Activated CD8-positive, alpha-beta memory T cell treated with anti-CD3 and anti-CD28 coated beads, Interleukin-2, amount 10 ng/mL, durations not matched to agents 7 days and 5 days (primary cell): Measurements from ENCODE around the gene VPS72. TPM values are rescaled to one million over a fixed set of nuclear protein-coding genes. Genes with fewer than 3 reads are reported as not detected.
"Not testable (repeated sequence)": the region's sequence is repeated elsewhere in the genome, so short reads cannot be mapped to it uniquely, and the experiment has no call there.

Experiments
- ATAC-seq: fragments of 150-1000 bp; cut with Tn5 transposase; one replicate; pipeline ENCODE4 v1.10.0; 2021; ENCODE audit warnings: moderate library complexity
- CTCF ChIA-PET: fragments of 350-600 bp; sonication (Branson Sonifier 250); formaldehyde crosslinking; loops from one replicate; lab custom pipeline; 2021; ENCODE audit warnings: antibody characterized with exemption; lab: Charles Lee
- DNase-seq: peaks from one replicate; pipeline ENCODE4 v3.0.0-alpha.2; 2020
- H3K27ac Mint-ChIP-seq: one replicate; pipeline ENCODE4 v1.8.0; 2021; ENCODE audit warnings: mild to moderate bottlenecking, mixed read lengths
- H3K27me3 Mint-ChIP-seq: one replicate; pipeline ENCODE4 v1.8.0; 2021; ENCODE audit warnings: mixed read lengths
- H3K36me3 Mint-ChIP-seq: one replicate; pipeline ENCODE4 v1.8.0; 2021; ENCODE audit warnings: mild to moderate bottlenecking, mixed read lengths
- H3K4me1 Mint-ChIP-seq: one replicate; pipeline ENCODE4 v1.8.0; 2021; ENCODE audit warnings: mixed read lengths
- H3K4me3 Mint-ChIP-seq: one replicate; pipeline ENCODE4 v1.8.0; 2021; ENCODE audit warnings: mild to moderate bottlenecking, moderate library complexity, mixed read lengths
- H3K9me3 Mint-ChIP-seq: one replicate; pipeline ENCODE4 v1.8.0; 2022; ENCODE audit warnings: low read depth, mixed read lengths
- total RNA-seq, 2 experiments: library from RNA; stranded (reverse); gene quantifications; one replicate each; pipeline ENCODE4 v1.2.3, GENCODE V29; 2021

Gene VPS72
- 10 to 100 TPM; 78.3 to 86.2 TPM for total RNA-seq

GRCh38 chr1:151189637-151190445, at the start of gene VPS72:
Gene VPS72, minus strand, starts transcription at chr1:151190197. Its CDS starts 76 bp downstream, at chr1:151190121.
- Mint-ChIP-seq H3K27ac (peak within 1 kb of the TSS; percentile 98), H3K4me3 (peak within 1 kb of the TSS; percentile 92), H3K36me3 (peaks cover 14% of the 10 kb centered on the region), H3K27me3 (peaks cover 4% of the 10 kb centered on the region), H3K9me3 (no peaks in the 10 kb centered on the region), H3K4me1 (peaks cover 25% of the 10 kb centered on the region)
- CTCF ChIA-PET = interaction anchor here (0.8 to 2.0 kb wide), 7 partner anchors 9 to 165 kb away, joined by 3 to 18 read pairs (median 6); partner anchors contain the start of genes PIP5K1A and PSMD4
- ATAC-seq = peak; percentile 98
- DNase-seq = peak; percentile 94

GRCh38 chr1:151238467-151238739, 48.4 kb upstream of the VPS72 start:
- peaks cover 68% of the 10 kb centered on the region for H3K36me3 Mint-ChIP-seq
- no peak for ATAC-seq
- CTCF ChIA-PET = interaction anchor here (1.5 kb wide), 1 partner anchor 14 kb away, joined by 5 read pairs; no protein-coding TSS in a partner anchor
- peaks cover 7% of the 10 kb centered on the region for H3K4me1 Mint-ChIP-seq
- no peak for DNase-seq
- no peaks in the 10 kb centered on the region for H3K9me3 Mint-ChIP-seq
- H3K4me3 Mint-ChIP-seq = no peak overlapping the region
- H3K27ac Mint-ChIP-seq = no peak overlapping the region
- H3K27me3 Mint-ChIP-seq = no peaks in the 10 kb centered on the region

GRCh38 chr1:151237678-151238466, 47.9 kb upstream of the VPS72 start:
- no peaks in the 10 kb centered on the region for H3K9me3 Mint-ChIP-seq
- peaks cover 7% of the 10 kb centered on the region for H3K4me1 Mint-ChIP-seq
- CTCF ChIA-PET = interaction anchor here (1.3 to 1.5 kb wide), 2 partner anchors 14 to 15 kb away, joined by 5 to 10 read pairs; no protein-coding TSS in a partner anchor
- no peak overlapping the region for H3K4me3 Mint-ChIP-seq
- H3K27ac Mint-ChIP-seq = peak overlapping the region; percentile 12
- no peaks in the 10 kb centered on the region for H3K27me3 Mint-ChIP-seq
- no peak for DNase-seq
- peaks cover 67% of the 10 kb centered on the region for H3K36me3 Mint-ChIP-seq
- ATAC-seq = no peak

GRCh38 chr1:151235235-151235634, 45.2 kb upstream of the VPS72 start:
- no peak overlapping the region for H3K4me3 Mint-ChIP-seq
- no peaks in the 10 kb centered on the region for H3K27me3 Mint-ChIP-seq
- ATAC-seq = no peak
- CTCF ChIA-PET = interaction anchor here (0.8 to 1.4 kb wide), 2 partner anchors 8 to 16 kb away, joined by 4 to 5 read pairs; no protein-coding TSS in a partner anchor
- peaks cover 7% of the 10 kb centered on the region for H3K4me1 Mint-ChIP-seq
- H3K27ac Mint-ChIP-seq = no peak overlapping the region
- H3K9me3 Mint-ChIP-seq = no peaks in the 10 kb centered on the region
- no peak for DNase-seq
- H3K36me3 Mint-ChIP-seq = peaks cover 63% of the 10 kb centered on the region

GRCh38 chr1:151222130-151222529, 32.1 kb upstream of the VPS72 start:
- peaks cover 4% of the 10 kb centered on the region for H3K4me1 Mint-ChIP-seq
- CTCF ChIA-PET = interaction anchor here (0.6 kb wide), 2 partner anchors 14 to 25 kb away, joined by 3 to 4 read pairs; no protein-coding TSS in a partner anchor
- H3K36me3 Mint-ChIP-seq = peaks cover 20% of the 10 kb centered on the region
- no peaks in the 10 kb centered on the region for H3K9me3 Mint-ChIP-seq
- DNase-seq = no peak
- no peaks in the 10 kb centered on the region for H3K27me3 Mint-ChIP-seq
- ATAC-seq = no peak
- H3K4me3 Mint-ChIP-seq = no peak overlapping the region
- H3K27ac Mint-ChIP-seq = no peak overlapping the region

GRCh38 chr1:151221616-151222015, 31.6 kb upstream of the VPS72 start:
- Mint-ChIP-seq H3K36me3 (peaks cover 18% of the 10 kb centered on the region), H3K4me1 (peaks cover 4% of the 10 kb centered on the region), H3K27me3 (no peaks in the 10 kb centered on the region), H3K9me3 (no peaks in the 10 kb centered on the region), H3K4me3 (no peak overlapping the region), H3K27ac (no peak overlapping the region)
- ATAC-seq (no peak), DNase-seq (no peak)
- CTCF ChIA-PET = interaction anchor here (0.6 kb wide), 1 partner anchor 25 kb away, joined by 4 read pairs; no protein-coding TSS in a partner anchor

- Mint-ChIP-seq H3K27me3 (no peaks in the 10 kb centered on the region), H3K36me3 (peaks cover 30% of the 10 kb centered on the region), H3K4me1 (peaks cover 34% of the 10 kb centered on the region), H3K27ac (no peak overlapping the region), H3K9me3 (no peaks in the 10 kb centered on the region), H3K4me3 (no peak overlapping the region)
- CTCF ChIA-PET = no interaction called here
- ATAC-seq = no peak
- DNase-seq = no peak
Observed at GRCh38 chr1:151213560-151213959, 23.6 kb upstream of the VPS72 start.

GRCh38 chr1:151211972-151212705, 22.1 kb upstream of the VPS72 start:
- Mint-ChIP-seq H3K9me3 (no peaks in the 10 kb centered on the region), H3K4me3 (no peak overlapping the region), H3K27ac (peak overlapping the region; percentile 16), H3K36me3 (peaks cover 34% of the 10 kb centered on the region), H3K4me1 (peaks cover 33% of the 10 kb centered on the region), H3K27me3 (no peaks in the 10 kb centered on the region)
- ATAC-seq (no peak), DNase-seq (no peak)
- CTCF ChIA-PET = interaction anchor here (0.8 to 1.9 kb wide), 2 partner anchors 40 to 112 kb away, joined by 4 to 5 read pairs; no protein-coding TSS in a partner anchor

GRCh38 chr1:151210830-151211229, 20.8 kb upstream of the VPS72 start:
- DNase-seq (no peak), ATAC-seq (no peak)
- CTCF ChIA-PET = no interaction called here
- Mint-ChIP-seq H3K9me3 (no peaks in the 10 kb centered on the region), H3K4me3 (no peak overlapping the region), H3K27me3 (no peaks in the 10 kb centered on the region), H3K36me3 (peaks cover 39% of the 10 kb centered on the region), H3K27ac (no peak overlapping the region), H3K4me1 (peaks cover 31% of the 10 kb centered on the region)

- H3K4me3 Mint-ChIP-seq, DNase-seq, ATAC-seq, H3K9me3 Mint-ChIP-seq, H3K27me3 Mint-ChIP-seq, CTCF ChIA-PET, H3K27ac Mint-ChIP-seq: not testable (repeated sequence)
- Mint-ChIP-seq H3K36me3 (peaks cover 39% of the 10 kb centered on the region), H3K4me1 (peaks cover 29% of the 10 kb centered on the region)
Observed at GRCh38 chr1:151205381-151205965, 15.5 kb upstream of the VPS72 start.

- ATAC-seq = no peak
- H3K9me3 Mint-ChIP-seq = no peaks in the 10 kb centered on the region
- CTCF ChIA-PET = interaction anchor here (1.0 to 2.5 kb wide), 4 partner anchors 10 to 52 kb away, joined by 3 to 9 read pairs (median 4); partner anchors contain the start of gene VPS72
- peaks cover 26% of the 10 kb centered on the region for H3K36me3 Mint-ChIP-seq
- peaks cover 47% of the 10 kb centered on the region for H3K4me1 Mint-ChIP-seq
- H3K27ac Mint-ChIP-seq = peak overlapping the region; percentile 97
- no peaks in the 10 kb centered on the region for H3K27me3 Mint-ChIP-seq
- no peak for DNase-seq
- peak overlapping the region; percentile 91 for H3K4me3 Mint-ChIP-seq
Observed at GRCh38 chr1:151199873-151200581, 10.0 kb upstream of the VPS72 start.
